ENCODE measurements around the gene RNF112.

The RNF112 gene

DNA sequence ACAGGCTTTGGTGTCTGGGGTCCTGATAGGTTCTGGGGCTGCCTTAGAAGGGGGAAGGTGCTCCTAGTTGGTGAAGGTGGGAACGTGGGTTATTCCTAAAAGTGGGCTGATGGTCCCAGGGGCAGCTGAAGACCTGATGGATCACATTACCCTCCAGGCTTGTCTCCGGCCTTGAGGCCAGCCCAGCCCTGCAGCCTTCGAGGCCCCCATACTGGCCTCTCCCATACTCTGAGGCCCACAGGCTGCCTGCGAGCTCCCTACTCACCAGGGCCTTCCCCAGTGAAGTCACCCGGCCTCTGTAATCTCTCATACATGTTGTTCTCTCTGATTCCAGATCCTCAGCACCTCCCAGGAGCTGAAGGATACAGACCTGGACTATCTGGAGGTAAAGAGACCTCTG lies 2.7 kb downstream of the RNF112 start:
- H3K4me3 ChIP-seq (ENCODE audit: low read depth, low read length) = no peak overlapping the region
- no peaks in the 10 kb centered on the region for H3K36me3 ChIP-seq
- H3K4me1 ChIP-seq = no peaks in the 10 kb centered on the region
- no peaks in the 10 kb centered on the region for H3K27me3 ChIP-seq
- DNase-seq = no peak
- TF ChIP-seq, protein P1, sequence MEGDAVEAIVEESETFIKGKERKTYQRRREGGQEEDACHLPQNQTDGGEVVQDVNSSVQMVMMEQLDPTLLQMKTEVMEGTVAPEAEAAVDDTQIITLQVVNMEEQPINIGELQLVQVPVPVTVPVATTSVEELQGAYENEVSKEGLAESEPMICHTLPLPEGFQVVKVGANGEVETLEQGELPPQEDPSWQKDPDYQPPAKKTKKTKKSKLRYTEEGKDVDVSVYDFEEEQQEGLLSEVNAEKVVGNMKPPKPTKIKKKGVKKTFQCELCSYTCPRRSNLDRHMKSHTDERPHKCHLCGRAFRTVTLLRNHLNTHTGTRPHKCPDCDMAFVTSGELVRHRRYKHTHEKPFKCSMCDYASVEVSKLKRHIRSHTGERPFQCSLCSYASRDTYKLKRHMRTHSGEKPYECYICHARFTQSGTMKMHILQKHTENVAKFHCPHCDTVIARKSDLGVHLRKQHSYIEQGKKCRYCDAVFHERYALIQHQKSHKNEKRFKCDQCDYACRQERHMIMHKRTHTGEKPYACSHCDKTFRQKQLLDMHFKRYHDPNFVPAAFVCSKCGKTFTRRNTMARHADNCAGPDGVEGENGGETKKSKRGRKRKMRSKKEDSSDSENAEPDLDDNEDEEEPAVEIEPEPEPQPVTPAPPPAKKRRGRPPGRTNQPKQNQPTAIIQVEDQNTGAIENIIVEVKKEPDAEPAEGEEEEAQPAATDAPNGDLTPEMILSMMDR (IDR thresholded peaks at IDR 0.05; ENCODE audit: low read depth, low read length) = no peak
- no peaks in the 10 kb centered on the region for H3K9me3 ChIP-seq

DNA sequence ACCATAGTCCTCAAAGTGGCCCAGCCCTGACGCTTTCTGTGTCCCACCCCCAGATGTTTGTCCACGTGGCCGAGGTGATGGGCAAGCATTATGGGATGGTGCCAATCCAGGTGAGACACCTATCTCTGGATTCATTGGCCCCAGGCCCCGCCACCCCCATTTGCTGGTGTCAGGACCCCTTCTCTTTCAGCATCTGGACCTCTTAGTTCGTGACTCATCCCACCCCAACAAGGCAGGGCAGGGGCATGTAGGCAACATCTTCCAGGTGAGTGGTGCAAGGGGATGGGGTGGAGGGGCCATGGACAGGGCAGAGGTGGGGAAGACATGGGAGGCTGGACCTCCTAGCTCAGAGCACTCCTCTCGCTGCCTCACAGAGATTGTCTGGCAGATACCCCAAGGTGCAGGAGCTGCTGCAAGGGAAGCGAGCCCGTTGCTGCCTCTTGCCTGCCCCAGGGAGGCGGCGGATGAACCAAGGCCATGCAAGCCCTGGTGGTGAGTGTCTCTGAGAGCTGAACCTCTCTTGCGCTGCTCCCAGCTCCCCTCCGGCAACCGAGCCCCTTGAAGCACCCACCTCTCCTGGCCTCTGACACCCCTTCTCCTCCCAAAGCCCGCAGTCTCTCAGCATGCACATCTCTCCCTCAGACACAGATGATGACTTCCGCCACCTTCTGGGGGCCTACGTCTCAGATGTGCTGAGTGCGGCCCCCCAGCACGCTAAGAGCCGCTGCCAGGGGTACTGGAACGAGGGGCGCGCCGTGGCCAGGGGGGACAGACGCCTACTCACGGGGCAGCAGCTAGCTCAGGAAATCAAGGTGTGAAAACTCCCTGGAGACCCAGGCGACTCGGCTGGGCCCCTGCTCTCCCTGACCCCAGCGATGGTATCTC lies 3.6 kb downstream of the RNF112 start:
- TF ChIP-seq, protein P1 (IDR thresholded peaks at IDR 0.05; ENCODE audit: low read depth, low read length) = no peak
- Histone ChIP-seq H3K4me3 (ENCODE audit: low read depth, low read length) (no peak overlapping the region), H3K36me3 (no peaks in the 10 kb centered on the region), H3K4me1 (no peaks in the 10 kb centered on the region), H3K9me3 (no peaks in the 10 kb centered on the region), H3K27me3 (no peaks in the 10 kb centered on the region)
- no peak for DNase-seq

DNA sequence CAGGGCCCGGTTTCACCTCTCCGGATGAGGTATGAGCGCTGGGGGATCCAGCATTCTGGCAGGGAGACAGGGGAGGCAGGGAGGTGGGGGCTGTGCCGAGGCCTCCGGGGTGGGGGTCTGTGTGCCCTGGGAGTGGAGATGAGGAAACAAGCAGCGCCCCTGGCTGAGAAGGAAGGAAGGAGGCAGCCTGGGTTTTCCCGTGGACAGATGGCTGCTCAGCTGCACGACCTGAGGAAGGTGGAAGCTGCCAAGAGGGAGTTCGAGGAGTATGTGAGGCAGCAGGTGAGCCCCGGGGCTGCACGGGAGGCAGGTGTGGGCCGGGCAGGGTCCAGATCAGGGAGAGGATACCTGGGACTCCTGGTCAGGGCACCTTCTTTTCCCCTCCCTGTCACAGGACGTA lies 4.3 kb downstream of the RNF112 start:
- no peak for DNase-seq
- TF ChIP-seq, protein P1 (IDR thresholded peaks at IDR 0.05; ENCODE audit: low read depth, low read length) = no peak

DNA sequence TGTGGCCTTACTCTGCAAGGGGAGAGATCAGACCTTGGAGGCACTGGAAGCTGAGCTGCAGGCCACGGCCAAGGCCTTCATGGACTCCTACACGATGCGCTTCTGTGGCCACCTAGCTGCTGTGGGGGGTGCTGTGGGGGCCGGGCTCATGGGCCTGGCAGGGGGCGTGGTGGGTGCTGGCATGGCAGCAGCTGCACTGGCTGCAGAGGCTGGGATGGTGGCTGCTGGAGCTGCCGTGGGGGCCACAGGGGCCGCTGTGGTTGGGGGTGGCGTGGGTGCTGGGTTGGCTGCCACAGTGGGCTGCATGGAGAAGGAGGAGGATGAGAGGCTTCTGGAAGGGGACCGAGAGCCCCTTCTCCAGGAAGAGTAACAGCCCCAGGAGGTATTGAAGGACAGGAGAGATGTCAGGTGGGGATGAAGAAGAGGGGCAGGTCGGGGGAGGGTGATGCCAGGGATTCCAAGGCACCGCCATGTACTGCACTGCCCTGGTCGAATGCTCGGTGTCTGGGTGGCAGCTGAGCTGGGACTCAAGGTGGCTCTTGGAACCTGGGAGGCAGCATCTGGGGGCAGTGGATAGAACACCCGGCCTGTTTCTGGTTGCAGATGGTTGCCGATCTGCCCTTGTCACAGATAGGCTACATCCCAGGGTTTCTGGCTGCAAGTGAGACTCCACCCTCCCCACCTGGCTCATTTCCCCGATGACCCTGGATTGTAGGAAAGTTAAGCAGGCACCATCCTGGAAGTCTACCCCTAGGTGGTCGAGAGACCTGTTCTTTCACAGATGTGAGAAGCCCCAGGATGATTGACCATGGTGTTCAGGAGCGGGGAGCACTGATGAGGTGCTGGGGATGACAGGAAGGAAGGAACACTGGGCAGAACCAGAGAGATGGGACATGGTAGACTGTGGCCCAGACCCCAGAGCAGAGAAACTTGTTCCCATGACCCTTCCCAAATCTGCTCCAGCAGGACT lies 5.1 kb downstream of the RNF112 start:
- Histone ChIP-seq H3K27me3 (no peaks in the 10 kb centered on the region), H3K4me1 (no peaks in the 10 kb centered on the region)
- DNase-seq = no peak

More for the DNA sequence above, 4.3 kb downstream of the RNF112 start:
- Histone ChIP-seq H3K4me3 (ENCODE audit: low read depth, low read length) (no peak overlapping the region), H3K9me3 (no peaks in the 10 kb centered on the region), H3K27me3 (no peaks in the 10 kb centered on the region), H3K36me3 (no peaks in the 10 kb centered on the region), H3K4me1 (no peaks in the 10 kb centered on the region)

DNA sequence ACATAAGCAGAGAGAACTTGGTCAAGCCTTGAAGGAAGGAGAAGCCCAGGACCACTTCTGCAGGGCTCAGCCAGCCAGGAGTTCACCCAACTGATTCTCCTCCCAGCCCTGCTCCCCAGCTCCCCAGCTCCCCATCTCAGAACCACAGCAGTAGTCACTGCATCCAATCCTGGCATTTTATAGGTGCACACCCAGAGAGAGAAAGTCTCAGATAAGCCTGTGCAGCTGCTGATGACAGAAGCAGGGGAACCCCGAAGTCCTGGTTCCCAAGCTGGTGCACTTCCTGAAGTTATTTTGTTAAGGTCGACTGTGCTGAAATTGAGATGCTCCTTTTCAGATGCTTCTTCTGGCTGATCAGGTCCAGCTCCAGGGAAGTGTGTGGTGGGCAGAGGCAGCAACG lies 6.6 kb downstream of the RNF112 start:
- DNase-seq = no peak
- H3K36me3 ChIP-seq = no peaks in the 10 kb centered on the region
- H3K4me1 ChIP-seq = no peaks in the 10 kb centered on the region
- H3K9me3 ChIP-seq = no peaks in the 10 kb centered on the region
- H3K4me3 ChIP-seq (ENCODE audit: low read depth, low read length) = no peak overlapping the region
- TF ChIP-seq, protein P1 (IDR thresholded peaks at IDR 0.05; ENCODE audit: low read depth, low read length) = no peak
- no peaks in the 10 kb centered on the region for H3K27me3 ChIP-seq

More for the DNA sequence above, 5.1 kb downstream of the RNF112 start:
- TF ChIP-seq, protein P1 (IDR thresholded peaks at IDR 0.05; ENCODE audit: low read depth, low read length) = no peak
- H3K36me3 ChIP-seq = no peaks in the 10 kb centered on the region
- H3K4me3 ChIP-seq (ENCODE audit: low read depth, low read length) = no peak overlapping the region
- no peaks in the 10 kb centered on the region for H3K9me3 ChIP-seq

All from BE2C (cell line).